Astrocyte of the spinal cord (primary cell): ENCODE data around the gene SETD4.

ENCODE experiments used
- DNase-seq: peaks from one replicate; pipeline ENCODE4 v3.0.0; 2011; ENCODE audit warnings: low read depth, low spot score
- H3K4me3 ChIP-seq: 2 replicates; pipeline ENCODE4 v1.5.1; 2011; ENCODE audit warnings: low read depth, mild to moderate bottlenecking, low read length, moderate library complexity
- in situ Hi-C: cut with HindIII; loops from 2 replicates; pipeline ENCODE4 v1.10.0; 2017; ENCODE audit warnings: low sequenced_read_pairs
- TF ChIP-seq, protein P1 (sequence below): IDR thresholded peaks from 2 replicates; pipeline ENCODE4 v1.5.1; 2012; ENCODE audit warnings: low read depth, mild to moderate bottlenecking, low read length, inconsistent platforms

The SETD4 gene

DNA sequence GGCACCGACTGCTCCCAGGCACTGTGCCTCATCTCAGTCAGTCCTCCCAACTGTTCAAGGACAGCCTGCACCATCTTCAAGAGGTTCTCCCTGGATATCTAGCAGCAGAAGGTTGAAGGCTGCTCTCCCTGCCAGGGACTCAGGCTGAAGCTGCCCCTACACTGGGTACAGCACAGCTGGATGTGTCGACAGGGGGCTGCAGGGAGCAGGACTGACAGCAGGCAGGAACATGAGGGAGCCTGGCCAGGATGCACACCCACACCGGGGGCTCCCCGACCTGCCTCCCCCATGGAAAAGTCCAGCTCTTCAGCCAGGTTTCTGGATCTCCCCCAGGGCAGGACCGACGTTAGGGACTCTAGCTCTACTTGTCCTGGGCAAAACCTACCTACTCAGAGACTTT lies 20.5 kb downstream of the SETD4 start:
- in situ Hi-C loops, result no loop called here
- no peak overlapping the region for H3K4me3 ChIP-seq
- no peak for DNase-seq
- TF ChIP-seq, protein P1, sequence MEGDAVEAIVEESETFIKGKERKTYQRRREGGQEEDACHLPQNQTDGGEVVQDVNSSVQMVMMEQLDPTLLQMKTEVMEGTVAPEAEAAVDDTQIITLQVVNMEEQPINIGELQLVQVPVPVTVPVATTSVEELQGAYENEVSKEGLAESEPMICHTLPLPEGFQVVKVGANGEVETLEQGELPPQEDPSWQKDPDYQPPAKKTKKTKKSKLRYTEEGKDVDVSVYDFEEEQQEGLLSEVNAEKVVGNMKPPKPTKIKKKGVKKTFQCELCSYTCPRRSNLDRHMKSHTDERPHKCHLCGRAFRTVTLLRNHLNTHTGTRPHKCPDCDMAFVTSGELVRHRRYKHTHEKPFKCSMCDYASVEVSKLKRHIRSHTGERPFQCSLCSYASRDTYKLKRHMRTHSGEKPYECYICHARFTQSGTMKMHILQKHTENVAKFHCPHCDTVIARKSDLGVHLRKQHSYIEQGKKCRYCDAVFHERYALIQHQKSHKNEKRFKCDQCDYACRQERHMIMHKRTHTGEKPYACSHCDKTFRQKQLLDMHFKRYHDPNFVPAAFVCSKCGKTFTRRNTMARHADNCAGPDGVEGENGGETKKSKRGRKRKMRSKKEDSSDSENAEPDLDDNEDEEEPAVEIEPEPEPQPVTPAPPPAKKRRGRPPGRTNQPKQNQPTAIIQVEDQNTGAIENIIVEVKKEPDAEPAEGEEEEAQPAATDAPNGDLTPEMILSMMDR, result no peak

DNA sequence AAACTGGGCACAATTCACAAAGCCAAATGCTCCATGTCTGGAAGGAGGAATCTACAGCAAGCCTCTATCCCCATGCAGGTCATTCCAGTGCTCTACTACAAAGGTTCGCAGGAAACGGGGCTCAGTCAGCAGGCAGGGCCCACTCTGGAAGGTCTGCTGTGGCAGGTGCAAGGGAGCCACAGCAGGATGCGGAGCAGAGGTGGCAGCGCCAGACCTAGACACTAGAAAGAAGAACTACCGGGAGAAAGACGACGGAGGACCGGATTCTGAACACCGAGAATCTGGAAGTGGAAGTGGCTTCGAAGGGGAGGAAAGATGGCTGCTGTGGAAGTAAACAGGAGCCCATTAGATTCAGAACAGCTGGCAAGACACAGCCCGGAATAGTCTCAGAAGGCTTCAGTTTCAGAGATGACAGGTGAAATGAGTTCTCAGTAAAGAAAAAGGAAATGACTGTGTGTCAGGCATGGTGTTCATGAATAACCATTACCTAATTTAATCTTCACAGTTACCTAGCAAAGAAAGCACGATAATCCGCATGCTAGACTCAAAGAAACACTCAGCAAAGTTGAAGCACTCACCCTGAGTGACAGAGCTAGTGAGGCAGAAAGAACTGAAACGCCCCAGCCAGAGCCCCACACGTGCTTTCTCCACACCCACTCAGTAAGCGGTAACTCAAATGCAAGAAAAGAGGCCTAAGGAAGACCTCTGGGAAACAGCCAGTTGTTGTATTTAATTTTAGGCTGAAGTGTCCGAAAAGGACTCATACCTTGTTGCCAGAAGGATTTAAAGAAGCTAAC lies 21.4 kb downstream of the SETD4 start:
- in situ Hi-C loops, result no loop called here
- H3K4me3 ChIP-seq, result no peak overlapping the region
- TF ChIP-seq, protein P1, result no peak
- DNase-seq, result no peak

DNA sequence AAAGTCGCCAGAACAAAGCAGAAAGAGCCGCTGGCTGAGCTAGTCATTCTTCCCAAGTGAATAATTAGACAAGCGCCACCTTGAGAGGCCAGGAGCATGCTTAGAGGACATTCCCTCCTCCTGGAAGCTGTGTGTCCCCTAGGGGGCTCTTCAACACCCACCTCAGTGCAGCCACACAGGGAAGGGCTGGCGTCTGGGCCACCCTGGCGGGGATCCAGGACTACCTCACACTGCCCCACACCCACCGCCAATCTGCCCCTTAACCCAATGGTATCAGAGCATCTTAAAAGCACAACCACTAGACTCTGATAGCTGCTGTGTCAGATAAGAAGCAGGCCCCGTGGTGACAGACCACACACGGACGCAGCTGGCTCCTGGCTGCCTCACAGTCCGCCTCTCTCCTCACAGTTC lies 24.9 kb downstream of the SETD4 start:
- DNase-seq, result no peak
- in situ Hi-C loops, result no loop called here
- TF ChIP-seq, protein P1, result no peak

DNA sequence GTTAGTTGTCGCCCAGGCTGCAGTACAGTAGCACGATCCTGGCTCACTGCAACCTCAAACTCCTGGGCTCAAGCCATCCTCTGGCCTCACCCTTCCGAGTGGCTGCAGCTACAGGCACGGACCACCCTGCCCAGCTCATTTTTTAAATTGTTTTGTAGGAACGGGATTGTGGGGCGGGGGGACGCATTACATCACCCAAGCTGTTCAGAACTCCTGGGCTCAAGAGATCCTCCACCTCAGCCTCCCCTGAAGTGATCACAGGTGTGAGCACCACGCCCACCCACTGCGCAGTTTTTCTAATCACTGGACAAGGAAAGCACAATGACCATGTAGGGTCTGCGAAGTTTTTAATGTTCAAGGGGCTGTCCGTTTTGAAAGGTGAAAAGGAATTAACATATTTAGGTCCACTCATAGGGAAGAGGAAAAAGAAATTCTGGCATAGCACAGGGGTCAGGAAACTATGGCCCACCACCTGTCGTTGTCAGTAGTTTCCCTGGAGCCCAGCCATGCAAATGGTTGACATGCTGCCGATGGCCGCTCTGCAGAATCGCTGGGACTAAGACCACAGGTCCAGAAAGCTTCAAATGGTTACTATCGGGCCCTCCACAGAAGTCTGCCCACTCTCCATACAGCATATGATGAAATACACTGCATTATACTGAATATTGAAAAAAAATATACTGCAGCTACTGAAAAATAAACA lies 26.0 kb downstream of the SETD4 start:
- TF ChIP-seq, protein P1, result no peak
- in situ Hi-C loops, result no loop called here
- DNase-seq, result no peak
- no peak overlapping the region for H3K4me3 ChIP-seq

More for the DNA sequence above, 24.9 kb downstream of the SETD4 start:
- H3K4me3 ChIP-seq, result no peak overlapping the region

DNA sequence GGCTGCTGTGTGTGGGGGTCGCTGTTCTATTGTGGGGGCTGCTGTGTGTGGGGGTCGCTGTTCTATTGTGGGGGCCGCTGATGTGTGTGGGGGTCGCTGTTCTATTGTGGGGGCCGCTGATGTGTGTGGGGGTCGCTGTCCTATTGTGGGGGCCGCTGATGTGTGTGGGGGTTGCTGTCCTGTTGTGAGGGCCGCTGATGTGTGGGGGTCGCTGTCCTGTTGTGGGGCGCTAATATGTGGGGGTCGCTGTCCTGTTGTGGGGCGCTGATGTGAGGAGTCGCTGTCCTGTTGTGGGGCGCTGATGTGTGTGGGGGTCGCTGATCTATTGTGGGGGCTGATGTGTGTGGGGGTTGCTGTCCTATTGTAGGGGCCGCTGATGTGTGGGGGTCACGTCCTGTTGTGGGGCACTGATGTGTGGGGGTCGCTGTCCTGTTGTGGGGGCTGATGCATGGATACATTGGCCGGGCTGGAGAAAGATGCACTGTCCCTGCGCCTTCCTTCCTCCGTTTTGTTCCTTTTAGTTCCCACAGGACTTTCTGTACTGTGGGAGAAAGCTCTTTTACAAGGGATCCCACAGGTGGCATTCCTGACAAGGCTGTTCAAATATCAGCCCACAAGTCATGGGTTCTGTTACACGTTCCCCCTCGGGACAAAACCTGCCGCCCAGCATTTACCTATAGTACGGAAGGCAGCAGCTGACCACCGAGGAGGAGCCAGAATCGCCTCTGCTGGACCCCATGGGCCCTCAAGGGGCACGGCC lies 27.5 kb downstream of the SETD4 start:
- DNase-seq, result no peak
- TF ChIP-seq, protein P1, result no peak
- H3K4me3 ChIP-seq, result no peak overlapping the region
- in situ Hi-C loops, result no loop called here

DNA sequence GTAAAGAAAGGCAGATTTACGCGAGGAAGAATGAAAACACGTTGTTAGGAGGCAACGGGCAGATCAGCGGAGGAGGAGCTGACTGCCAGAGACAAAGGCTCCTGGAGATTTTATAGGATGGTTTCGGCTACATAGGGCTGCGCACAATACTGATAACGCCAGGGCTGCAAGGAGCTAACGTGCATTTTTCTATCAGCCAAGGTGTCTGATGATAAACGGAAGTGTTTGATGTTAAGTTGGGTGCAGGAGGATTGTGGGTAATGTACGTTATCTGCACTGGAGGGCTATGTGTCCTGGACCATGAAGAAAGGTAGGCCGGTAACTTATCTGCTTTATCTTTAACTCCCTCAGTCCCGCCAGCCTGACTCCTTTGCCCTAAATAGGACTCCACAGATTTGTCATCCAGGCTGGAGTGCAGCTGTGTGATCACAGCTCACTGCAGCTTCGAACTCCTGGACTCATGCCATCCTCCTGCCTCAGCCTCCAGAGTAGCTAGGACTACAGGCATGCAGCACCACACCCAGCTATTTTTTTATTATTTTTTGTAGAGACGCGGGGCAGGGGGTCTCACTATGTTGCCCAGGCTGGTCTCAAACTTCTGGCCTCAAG lies 29.6 kb downstream of the SETD4 start:
- H3K4me3 ChIP-seq, result no peak overlapping the region
- TF ChIP-seq, protein P1, result no peak
- in situ Hi-C loops, result no loop called here
- DNase-seq, result no peak
